ENCODE results near the gene ITSN2. TPM values are rescaled to one million over a fixed set of nuclear protein-coding genes. Genes with fewer than 3 reads are reported as not detected.
A peak's percentile ranks its signal among the peaks of the same experiment; 100 is the strongest.

The ITSN2 gene
- total RNA-seq, 6 experiments from 2014 or later = 22.6 to 34.1 (median 28.9) TPM

DNA sequence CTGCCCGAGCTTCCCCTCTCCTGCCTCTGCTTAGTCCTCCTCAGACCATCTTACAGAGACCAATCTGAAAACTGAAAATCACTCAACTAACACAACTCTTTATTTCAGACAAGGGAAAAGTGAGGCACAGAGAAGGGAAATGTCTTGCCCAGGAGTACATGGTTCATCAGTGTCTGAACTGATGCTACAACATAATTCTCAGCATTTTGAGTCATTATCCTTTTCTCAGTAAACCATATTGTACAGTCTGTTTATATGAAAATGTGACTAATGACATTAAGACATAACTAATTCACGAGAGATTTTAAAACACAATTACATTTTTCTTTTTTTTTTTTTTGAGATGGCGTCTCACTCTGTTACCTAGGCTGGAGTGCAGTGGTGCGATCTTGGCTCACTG lies 62.7 kb downstream of the ITSN2 start:
- DNase-seq = no peak
- TF ChIP-seq POLR2A (IDR thresholded peaks at IDR 0.05) = no peak
- TF ChIP-seq, protein P1, sequence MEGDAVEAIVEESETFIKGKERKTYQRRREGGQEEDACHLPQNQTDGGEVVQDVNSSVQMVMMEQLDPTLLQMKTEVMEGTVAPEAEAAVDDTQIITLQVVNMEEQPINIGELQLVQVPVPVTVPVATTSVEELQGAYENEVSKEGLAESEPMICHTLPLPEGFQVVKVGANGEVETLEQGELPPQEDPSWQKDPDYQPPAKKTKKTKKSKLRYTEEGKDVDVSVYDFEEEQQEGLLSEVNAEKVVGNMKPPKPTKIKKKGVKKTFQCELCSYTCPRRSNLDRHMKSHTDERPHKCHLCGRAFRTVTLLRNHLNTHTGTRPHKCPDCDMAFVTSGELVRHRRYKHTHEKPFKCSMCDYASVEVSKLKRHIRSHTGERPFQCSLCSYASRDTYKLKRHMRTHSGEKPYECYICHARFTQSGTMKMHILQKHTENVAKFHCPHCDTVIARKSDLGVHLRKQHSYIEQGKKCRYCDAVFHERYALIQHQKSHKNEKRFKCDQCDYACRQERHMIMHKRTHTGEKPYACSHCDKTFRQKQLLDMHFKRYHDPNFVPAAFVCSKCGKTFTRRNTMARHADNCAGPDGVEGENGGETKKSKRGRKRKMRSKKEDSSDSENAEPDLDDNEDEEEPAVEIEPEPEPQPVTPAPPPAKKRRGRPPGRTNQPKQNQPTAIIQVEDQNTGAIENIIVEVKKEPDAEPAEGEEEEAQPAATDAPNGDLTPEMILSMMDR (IDR thresholded peaks at IDR 0.05) = no peak
- 95% methylated on average over 4 of the region's 4 CpGs for WGBS (ENCODE audit: insufficient coverage, low coverage, low lambda C conversion rate, missing lambda C conversion rate)

DNA sequence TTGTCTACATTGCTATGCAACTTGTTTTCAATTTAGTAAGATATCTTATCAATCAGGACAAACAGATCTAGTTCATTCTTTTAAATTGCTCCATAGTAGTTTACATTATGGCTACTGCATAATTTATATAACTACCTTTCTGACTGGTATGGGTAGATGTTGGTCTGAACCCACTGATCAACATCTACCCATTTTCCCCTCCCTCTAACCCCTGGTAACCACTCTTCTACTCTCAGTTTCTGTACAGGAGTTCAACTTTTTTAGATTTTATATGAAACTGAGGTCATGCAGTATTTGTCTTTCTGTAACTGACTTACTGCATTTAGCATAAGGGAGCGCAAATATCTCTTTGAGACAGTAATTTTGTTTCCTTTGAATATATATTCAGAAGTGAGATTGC lies 73.2 kb downstream of the ITSN2 start:
- no peak overlapping the region for H3K27ac ChIP-seq
- ATAC-seq (no peak), DNase-seq (no peak)
- TF ChIP-seq POLR2A (IDR thresholded peaks at IDR 0.05) = no peak
- TF ChIP-seq, protein P1 (IDR thresholded peaks at IDR 0.05) = no peak
- no peak overlapping the region for H3K4me3 ChIP-seq
- H3K9me3 ChIP-seq = no peaks in the 10 kb centered on the region
- H3K27me3 ChIP-seq = no peaks in the 10 kb centered on the region
- 100% methylated on average over 1 of the region's 1 CpG for WGBS (ENCODE audit: insufficient coverage, low coverage, low lambda C conversion rate, missing lambda C conversion rate)
- H3K4me1 ChIP-seq = peaks cover 0 to 7% (median 3%) of the 10 kb centered on the region in 4 donors
- intact Hi-C loops (cut with DNase I) = no loop called here
- peaks cover 0 to 10% (median 2%) of the 10 kb centered on the region in 4 donors for H3K36me3 ChIP-seq

More for the DNA sequence above, 62.7 kb downstream of the ITSN2 start:
- no peaks in the 10 kb centered on the region for H3K9me3 ChIP-seq
- no peak for ATAC-seq
- H3K27me3 ChIP-seq = no peaks in the 10 kb centered on the region
- H3K4me1 ChIP-seq = no peaks in the 10 kb centered on the region
- intact Hi-C loops (cut with DNase I) = no loop called here
- H3K4me3 ChIP-seq = no peak overlapping the region
- H3K36me3 ChIP-seq = peaks cover 3 to 83% (median 16%) of the 10 kb centered on the region in 4 donors
- no peak overlapping the region for H3K27ac ChIP-seq

- Histone ChIP-seq H3K4me3 (no peak overlapping the region), H3K27ac (no peak overlapping the region), H3K4me1 (peaks cover 0 to 7% (median 3%) of the 10 kb centered on the region in 4 donors), H3K27me3 (no peaks in the 10 kb centered on the region), H3K36me3 (peaks cover 0 to 3% (median 0%) of the 10 kb centered on the region in 4 donors), H3K9me3 (no peaks in the 10 kb centered on the region)
- intact Hi-C loops (cut with DNase I) = no loop called here
- no peak for DNase-seq
- peak; percentile 66 to 84 (median 70) for ATAC-seq
- WGBS (ENCODE audit: insufficient coverage, low coverage, low lambda C conversion rate, missing lambda C conversion rate) = 34% methylated on average over 2 of the region's 2 CpGs
- no peak for TF ChIP-seq POLR2A (IDR thresholded peaks at IDR 0.05)
- TF ChIP-seq, protein P1 (IDR thresholded peaks at IDR 0.05) = no peak
Observed at GRCh38 chr2:24285484-24286152, 74.7 kb downstream of the ITSN2 start.

GRCh38 chr2:24280645-24281044 lies 79.7 kb downstream of the ITSN2 start:
- no peak overlapping the region for H3K4me3 ChIP-seq
- intact Hi-C loops (cut with DNase I) = no loop called here
- WGBS (ENCODE audit: insufficient coverage, low coverage, low lambda C conversion rate, missing lambda C conversion rate) = 97% methylated on average over 2 of the region's 2 CpGs
- peaks cover 0 to 3% (median 0%) of the 10 kb centered on the region in 4 donors for H3K36me3 ChIP-seq
- no peaks in the 10 kb centered on the region for H3K27me3 ChIP-seq
- H3K9me3 ChIP-seq = no peaks in the 10 kb centered on the region
- TF ChIP-seq, protein P1 (IDR thresholded peaks at IDR 0.05) = no peak
- TF ChIP-seq POLR2A (IDR thresholded peaks at IDR 0.05) = no peak
- H3K4me1 ChIP-seq = peaks cover 0 to 7% (median 3%) of the 10 kb centered on the region in 4 donors
- ATAC-seq = no peak
- no peak for DNase-seq
- H3K27ac ChIP-seq = no peak overlapping the region

All from right lobe of liver (tissue), 6 donors.